Mesenteric fat pad (tissue), 1 donor: ENCODE data around the gene TOX2. TPM values are rescaled to one million over a fixed set of nuclear protein-coding genes. Genes with fewer than 3 reads are reported as not detected.

Experiments
- DNase-seq: peaks from one replicate; pipeline ENCODE4 v3.0.0-alpha.2; 2020; ENCODE audit warnings: low spot score
- total RNA-seq: library from RNA; stranded (reverse); fragmentation: NEBNext Ultra II Directional; extraction: Animal tissue kit (Norgen Biotek cat#: 25700); gene quantifications from one replicate; pipeline ENCODE4 v1.2.1, GENCODE V29; 2021
- donor health status: DM: yes; HTN: yes; CAD: no.

TOX2 gene
- total RNA-seq, 1 donor from 2014 or later = 1.2 TPM

GRCh38 chr20:43994486-43995100, 79.9 kb downstream of the TOX2 start:
- DNase-seq = no peak

GRCh38 chr20:43995645-43996044, 81.0 kb downstream of the TOX2 start:
- no peak for DNase-seq

DNA sequence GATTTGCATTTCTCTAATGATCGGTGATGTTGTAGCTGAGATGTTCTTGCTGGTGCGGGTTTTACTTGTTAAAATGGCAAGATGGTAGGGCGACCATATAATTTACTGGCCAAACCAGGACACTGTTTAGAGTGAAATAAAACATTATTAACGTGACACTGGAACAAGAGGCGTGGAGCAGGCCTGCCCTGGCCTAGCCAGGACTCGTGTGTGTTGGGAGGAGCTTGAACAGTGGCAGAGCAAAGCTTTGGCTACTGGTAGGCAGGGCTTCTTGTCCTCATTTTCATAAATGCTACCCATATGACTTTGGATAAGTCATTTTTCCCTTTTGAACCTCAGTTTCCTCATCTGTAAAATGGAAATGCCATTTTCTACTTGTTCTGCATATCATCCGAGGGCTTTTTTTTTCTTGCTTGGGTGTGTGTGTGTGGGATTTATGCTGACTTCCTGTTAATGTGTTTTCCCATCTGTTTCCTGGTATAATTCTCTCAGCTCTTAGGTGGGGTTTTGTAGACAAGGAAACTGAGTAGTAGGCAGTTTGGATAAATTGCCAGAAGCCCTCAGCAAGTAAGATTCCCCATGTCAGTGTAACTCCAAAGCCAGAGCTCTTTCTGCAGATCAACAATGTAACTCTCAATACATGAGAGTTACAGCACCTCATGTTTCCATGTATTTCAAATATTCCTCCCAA, 81.7 kb downstream of the TOX2 start:
- DNase-seq = no peak

DNA sequence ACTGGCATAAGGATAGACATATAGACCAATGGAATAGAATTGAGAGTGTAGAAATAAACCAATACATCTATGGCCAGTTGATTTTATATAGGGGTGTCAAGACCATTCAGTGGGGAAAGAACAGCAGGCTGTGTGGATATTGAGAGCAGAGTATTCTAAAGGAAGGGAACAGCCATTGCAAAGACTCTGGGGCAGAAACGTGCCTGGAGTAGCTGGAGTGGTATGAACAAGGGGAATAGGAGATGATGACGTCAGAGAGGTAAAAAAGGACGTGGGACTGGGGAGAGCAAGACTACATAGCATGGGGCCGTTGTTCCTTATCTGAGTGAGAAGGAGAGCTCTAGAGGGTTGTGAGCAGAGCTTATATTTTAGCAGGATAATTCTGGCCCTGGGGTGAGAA, 85.2 kb downstream of the TOX2 start:
- DNase-seq = no peak

GRCh38 chr20:44001667-44002596, 87.3 kb downstream of the TOX2 start:
- DNase-seq = no peak

DNA sequence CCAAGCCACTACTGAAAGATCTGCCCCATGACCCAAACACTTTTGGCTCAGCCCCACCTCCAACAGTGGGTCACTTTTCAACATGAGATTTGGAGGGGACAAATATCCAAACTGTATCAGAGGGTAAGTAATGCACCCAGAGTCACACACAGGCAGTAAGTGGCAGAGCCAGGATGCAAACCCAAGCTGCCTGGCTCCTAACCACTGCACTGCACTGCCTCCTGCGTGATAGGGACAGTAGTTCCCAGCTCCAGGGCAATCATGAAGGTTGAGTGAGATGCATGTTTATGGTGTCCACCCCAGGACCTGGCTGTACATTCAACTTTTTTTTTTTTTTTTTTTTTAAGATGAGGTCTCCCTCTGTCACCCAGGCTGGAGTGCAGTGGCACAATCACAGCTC, 88.2 kb downstream of the TOX2 start:
- no peak for DNase-seq

- no peak for DNase-seq
These were observed 89.0 kb downstream of the TOX2 start for GRCh38 chr20:44003609-44004008.

DNA sequence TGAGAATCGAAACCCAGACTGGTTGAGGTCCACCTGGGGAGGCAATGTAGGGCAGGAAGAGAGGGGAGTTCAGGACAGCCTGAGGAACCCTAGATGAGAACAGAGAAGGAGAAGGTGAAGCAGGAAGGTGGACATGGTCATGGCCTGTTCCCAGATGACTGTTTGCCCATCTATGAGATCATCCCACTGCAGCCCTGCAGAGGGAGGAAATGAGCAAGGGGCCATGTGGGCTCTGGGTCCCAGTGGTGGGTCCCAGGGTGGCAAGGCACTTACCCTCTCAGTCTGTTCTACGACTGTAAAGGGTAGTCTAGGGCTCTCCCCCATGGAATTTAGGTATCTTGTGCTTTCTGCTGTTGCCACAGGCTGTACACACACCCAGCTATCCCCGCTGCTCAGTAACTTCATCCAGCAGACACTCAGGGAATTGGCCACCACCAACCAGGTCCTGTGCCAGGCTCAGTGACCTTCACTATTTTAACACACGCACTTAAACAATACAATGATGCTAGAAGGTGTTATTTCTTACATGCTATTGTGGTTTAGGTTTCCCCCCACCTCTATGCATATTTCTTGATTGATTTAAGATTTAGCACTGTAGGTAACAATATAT, 89.8 kb downstream of the TOX2 start:
- DNase-seq = no peak

DNA sequence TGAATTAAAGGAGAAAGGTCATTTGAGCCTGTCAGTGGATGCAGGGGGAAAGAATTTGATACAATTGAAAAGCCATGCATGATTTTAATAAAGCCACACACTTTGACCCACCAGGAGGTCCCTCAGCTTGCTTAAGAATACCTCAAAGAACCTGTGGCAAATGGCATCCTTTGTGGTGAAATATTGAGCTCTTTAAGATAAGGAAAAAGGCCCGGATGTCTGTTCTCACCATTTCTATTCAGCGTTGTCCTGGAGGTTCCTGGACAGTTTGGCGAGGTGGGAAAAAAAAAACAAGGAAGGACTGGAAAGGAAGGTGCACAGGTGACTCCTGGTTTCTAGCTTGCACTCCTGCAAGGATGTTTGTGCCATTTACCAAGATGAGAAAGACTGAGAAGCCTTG, 91.0 kb downstream of the TOX2 start:
- DNase-seq = no peak

GRCh38 chr20:44006126-44006525, 91.5 kb downstream of the TOX2 start:
- DNase-seq = peak; percentile 75

DNA sequence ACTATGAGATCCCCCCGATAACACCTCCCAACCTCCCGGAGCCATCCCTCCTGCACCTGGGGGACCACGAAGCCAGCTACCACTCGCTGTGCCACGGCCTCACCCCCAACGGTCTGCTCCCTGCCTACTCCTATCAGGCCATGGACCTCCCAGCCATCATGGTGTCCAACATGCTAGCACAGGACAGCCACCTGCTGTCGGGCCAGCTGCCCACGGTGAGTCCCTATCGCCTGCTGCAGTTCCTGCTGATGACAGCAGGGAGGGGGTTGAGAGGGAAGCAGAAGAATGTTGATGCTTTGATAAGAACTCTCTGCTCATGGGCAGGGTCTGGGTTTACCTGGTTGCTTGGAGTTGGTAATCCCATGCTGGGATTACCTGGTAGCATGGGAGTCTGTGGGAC, 91.9 kb downstream of the TOX2 start:
- peak; percentile 55 for DNase-seq

GRCh38 chr20:44008806-44009678, 94.4 kb downstream of the TOX2 start:
- no peak for DNase-seq

GRCh38 chr20:44009679-44009992, 95.0 kb downstream of the TOX2 start:
- DNase-seq = no peak

GRCh38 chr20:44010162-44010704, 95.6 kb downstream of the TOX2 start:
- DNase-seq = no peak

GRCh38 chr20:44011251-44011940, 96.7 kb downstream of the TOX2 start:
- DNase-seq = no peak

GRCh38 chr20:44012466-44013226, 98.0 kb downstream of the TOX2 start:
- DNase-seq = peak; percentile 57

DNA sequence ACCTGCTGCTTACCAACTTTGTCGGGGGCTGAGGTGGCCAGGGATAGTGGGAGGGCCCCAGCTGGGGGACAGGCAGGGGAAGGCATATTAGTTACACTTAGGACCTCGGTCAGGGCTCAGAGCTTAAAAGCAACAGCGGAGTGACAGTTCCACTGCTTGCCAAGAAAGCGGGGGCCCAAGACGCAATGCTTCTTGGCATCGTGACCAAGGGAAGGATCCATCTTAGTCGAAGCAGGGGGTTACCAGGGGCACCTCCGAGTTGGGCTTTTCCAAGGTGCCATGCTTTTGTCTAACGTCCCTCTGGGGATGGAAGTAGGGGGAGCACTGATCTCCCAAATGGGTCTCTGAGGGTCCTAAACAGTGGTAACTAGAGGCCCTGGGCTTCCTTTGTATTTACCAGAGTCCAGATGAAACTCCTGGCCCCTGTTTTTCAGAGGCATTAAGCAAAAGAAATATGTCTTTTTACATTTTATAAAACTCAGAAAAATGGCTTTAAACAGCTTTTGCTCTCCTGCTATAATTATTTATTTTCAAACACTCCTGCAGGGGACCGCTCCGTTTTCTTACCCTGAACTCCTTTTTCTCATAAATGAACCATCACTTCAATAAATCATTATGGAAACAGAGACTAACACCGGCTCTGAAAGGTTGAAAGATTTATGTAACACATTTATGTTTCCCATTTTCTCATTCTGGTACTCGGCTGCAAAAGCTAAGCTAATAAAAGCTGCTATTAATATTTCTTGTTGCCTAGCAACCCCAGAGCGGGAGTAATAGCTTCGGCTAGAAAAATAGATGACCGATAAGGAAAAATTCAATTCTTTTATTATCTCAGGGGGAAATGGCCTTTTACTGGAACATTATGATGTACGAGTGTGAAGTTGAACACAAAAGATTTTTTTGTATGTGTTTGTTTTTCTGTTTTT, 100.4 kb downstream of the TOX2 start:
- DNase-seq = peak; percentile 65

DNA sequence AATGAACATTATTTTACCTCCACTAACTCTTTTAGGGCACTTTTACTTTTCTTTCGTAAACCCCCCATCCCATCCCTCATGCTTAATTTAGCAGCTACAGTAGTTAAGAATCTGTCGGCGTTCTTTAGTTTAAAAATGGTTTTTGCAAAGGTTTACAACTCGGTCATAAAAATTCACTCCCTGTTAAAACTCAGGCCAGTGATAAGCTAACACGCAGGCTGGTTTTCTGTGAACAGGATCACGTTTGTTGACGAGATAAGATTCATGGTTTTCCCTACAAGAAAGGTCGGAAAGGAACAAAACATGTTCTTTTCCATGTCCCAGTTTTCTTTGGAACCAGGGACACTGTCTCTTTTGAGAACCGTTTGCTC, 101.1 kb downstream of the TOX2 start:
- no peak for DNase-seq
